Gastrocnemius medialis (tissue), 4 donors: ENCODE results near the gene SIGLEC8. TPM values are rescaled to one million over a fixed set of nuclear protein-coding genes. Genes with fewer than 3 reads are reported as not detected.

Experiments
- ATAC-seq, 2 donors: fragments of 150-250 bp; one replicate each; pipeline ENCODE4 v1.9.1; 2016
- DNase-seq, 2 donors: peaks; one replicate each; pipeline ENCODE4 v3.0.0-alpha.2; 2019
- H3K27ac ChIP-seq, 4 donors: fragments of 200-600 bp; sonication (generic); 1 replicate in 1 of 4; 2 replicates in 3 of 4; pipeline ENCODE4 v1.5.1; 2016 to 2018; ENCODE audit warnings: mild to moderate bottlenecking in 2 of 4, moderate library complexity in 1 of 4
- H3K27me3 ChIP-seq, 3 donors: fragments of 200-600 bp; sonication (generic) in 2 of 3; 1 replicate in 1 of 3; 2 replicates in 2 of 3; pipeline versions ENCODE4 v1.5.1 to v1.6.0; 2016 to 2019; ENCODE audit warnings: mild to moderate bottlenecking in 1 of 3, moderate library complexity in 1 of 3
- H3K36me3 ChIP-seq, 2 donors: fragments of 200-600 bp; sonication (generic) in 1 of 2; one replicate each; pipeline ENCODE4 v1.5.1; 2017 to 2018
- H3K4me1 ChIP-seq, 2 donors: fragments of 200-600 bp; sonication (generic) in 1 of 2; one replicate each; pipeline ENCODE4 v1.5.1; 2016 to 2017; ENCODE audit warnings: mild to moderate bottlenecking in 2 of 2
- H3K4me3 ChIP-seq, 4 donors: fragments of 200-600 bp; sonication (generic) in 3 of 4; 1 replicate in 1 of 4; 2 replicates in 3 of 4; pipeline ENCODE4 v1.5.1; 2016 to 2019; ENCODE audit warnings: mild to moderate bottlenecking in 2 of 4
- H3K9me3 ChIP-seq, 3 donors: fragments of 200-600 bp; sonication (generic) in 2 of 3; 1 replicate in 1 of 3; 2 replicates in 2 of 3; pipeline ENCODE4 v1.5.1; 2016 to 2019
- POLR2A ChIP-seq, 2 donors: fragments of 450-650 bp; IDR thresholded peaks; one replicate each; pipeline ENCODE4 v1.6.1; 2017; ENCODE audit warnings: antibody characterized with exemption in 2 of 2, mild to moderate bottlenecking in 2 of 2, moderate library complexity in 2 of 2
- in situ Hi-C, 4 donors: fragments of 200-750 bp; cut with MboI; loops; one replicate each; pipeline versions ENCODE4 v1.15.0 to v1.8.0; 2017; ENCODE audit warnings: low sequenced_read_pairs in 4 of 4
- intact Hi-C: fragments of 100-400 bp; cut with DNase I; formaldehyde crosslinking; loops from one replicate; pipeline ENCODE4 v1.15.1; 2023; ENCODE audit warnings: low total_unique reads
- total RNA-seq, 4 donors: library from RNA; depleted of rRNA; stranded (reverse); fragments of >200 nt; gene quantifications; one replicate each; pipeline versions ENCODE4 v1.1.0 to v1.2.3, GENCODE V29; 2016
- TF ChIP-seq, protein P1 (sequence below), 5 experiments: fragments of 450-650 bp in 3 of 5; fragments of 200-600 bp in 2 of 5; sonication (generic) in 2 of 5; IDR thresholded peaks in 4 of 5; conservative IDR thresholded peaks in 1 of 5; 1 replicate in 4 of 5; 2 replicates in 1 of 5; pipeline ENCODE4 v1.5.1; 2016 to 2019; ENCODE audit warnings: antibody characterized with exemption in 5 of 5, mild to moderate bottlenecking in 3 of 5, moderate library complexity in 3 of 5

SIGLEC8 gene
- total RNA-seq, 4 donors from 2014 or later = 0.13 TPM; not detected in 3

DNA sequence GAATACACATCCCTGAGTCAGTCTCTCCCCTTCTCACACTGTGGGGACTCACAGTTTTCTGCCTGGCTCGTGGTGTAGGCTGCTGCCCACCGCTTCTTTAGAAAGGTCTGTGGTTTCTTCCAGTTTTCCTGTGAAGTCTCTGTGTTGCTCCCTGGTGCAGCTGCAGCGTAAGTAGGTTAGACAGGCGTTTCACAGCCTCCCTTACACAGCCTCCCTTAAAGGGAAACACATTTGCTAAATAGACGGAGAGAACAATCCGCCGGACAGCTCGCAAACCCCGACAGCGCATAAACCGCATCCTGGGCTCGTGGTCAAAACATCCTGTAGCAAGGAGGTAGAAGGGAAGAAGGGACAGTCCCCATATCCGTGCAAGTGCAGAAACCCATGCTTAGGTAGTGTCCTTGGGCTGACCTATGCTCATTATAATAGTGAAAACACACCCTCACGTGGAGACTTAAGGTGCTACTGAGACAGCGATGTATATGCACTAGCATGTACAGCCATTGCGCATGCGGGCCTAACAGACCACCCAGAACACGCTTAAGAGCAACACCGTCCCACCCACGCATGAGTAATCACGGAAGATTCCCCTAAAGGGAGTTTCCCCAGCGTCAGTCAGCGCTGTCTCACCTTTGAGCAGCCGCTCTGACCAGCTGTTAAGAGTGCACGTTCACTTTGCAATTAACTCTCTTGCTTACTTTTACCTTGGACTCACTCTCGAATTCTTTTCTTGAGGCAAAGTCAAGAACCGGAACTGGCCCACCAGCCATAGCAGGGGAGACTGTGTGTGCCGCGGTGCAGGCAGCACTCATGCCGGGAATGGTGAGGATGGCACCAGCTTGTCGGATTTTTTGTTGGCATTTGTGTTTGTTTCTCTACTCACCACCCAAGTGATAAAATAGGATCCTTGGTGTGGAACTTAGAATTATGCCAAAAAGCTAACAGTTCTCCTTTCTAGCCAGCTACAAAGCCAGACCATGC is 16.6 kb downstream of the SIGLEC8 start:
- no peak for ATAC-seq
- TF ChIP-seq, protein P1, sequence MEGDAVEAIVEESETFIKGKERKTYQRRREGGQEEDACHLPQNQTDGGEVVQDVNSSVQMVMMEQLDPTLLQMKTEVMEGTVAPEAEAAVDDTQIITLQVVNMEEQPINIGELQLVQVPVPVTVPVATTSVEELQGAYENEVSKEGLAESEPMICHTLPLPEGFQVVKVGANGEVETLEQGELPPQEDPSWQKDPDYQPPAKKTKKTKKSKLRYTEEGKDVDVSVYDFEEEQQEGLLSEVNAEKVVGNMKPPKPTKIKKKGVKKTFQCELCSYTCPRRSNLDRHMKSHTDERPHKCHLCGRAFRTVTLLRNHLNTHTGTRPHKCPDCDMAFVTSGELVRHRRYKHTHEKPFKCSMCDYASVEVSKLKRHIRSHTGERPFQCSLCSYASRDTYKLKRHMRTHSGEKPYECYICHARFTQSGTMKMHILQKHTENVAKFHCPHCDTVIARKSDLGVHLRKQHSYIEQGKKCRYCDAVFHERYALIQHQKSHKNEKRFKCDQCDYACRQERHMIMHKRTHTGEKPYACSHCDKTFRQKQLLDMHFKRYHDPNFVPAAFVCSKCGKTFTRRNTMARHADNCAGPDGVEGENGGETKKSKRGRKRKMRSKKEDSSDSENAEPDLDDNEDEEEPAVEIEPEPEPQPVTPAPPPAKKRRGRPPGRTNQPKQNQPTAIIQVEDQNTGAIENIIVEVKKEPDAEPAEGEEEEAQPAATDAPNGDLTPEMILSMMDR (IDR thresholded peaks at IDR 0.05 in 4 of 5, conservative IDR thresholded peaks at IDR 0.05 in 1 of 5) = no peak
- TF ChIP-seq POLR2A (IDR thresholded peaks at IDR 0.05) = no peak
- H3K27ac ChIP-seq = no peak overlapping the region

DNA sequence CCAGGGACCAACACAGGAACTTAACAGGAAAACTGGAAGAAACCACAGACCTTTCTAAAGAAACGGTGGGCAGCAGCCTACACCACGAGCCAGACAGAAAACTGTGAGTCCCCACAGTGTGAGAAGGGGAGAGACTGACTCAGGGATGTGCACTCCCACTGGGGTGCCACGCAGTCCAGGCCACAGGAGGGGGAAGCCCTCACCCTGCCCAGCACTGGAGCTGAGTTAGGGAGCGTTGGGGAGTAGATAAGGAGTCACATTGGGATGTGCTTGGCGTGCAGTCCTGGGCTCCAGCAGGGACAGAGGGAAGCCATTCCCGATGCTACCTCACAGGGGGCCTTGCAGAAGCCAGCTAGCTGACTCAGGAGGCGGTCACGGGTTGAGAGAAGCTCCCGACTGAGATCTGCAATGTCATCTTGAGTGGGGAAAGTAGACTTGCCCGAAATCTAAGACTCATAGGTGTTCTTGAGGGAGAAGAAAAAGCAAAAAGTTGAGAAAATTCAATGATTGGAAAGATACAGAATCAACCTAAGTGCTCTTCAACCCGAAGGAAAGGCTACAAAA is 17.3 kb downstream of the SIGLEC8 start:
- Histone ChIP-seq H3K27ac (no peak overlapping the region), H3K4me1 (no peaks in the 10 kb centered on the region), H3K27me3 (peaks cover 0 to 6% (median 2%) of the 10 kb centered on the region in 3 donors), H3K36me3 (no peaks in the 10 kb centered on the region), H3K9me3 (no peaks in the 10 kb centered on the region), H3K4me3 (no peak overlapping the region)
- intact Hi-C loops = no loop called here
- TF ChIP-seq, protein P1 (IDR thresholded peaks at IDR 0.05 in 4 of 5, conservative IDR thresholded peaks at IDR 0.05 in 1 of 5) = no peak
- no peak for TF ChIP-seq POLR2A (IDR thresholded peaks at IDR 0.05)
- DNase-seq (no peak), ATAC-seq (no peak)
- in situ Hi-C loops = no loop called here

More for the DNA sequence above, 16.6 kb downstream of the SIGLEC8 start:
- Histone ChIP-seq H3K9me3 (no peaks in the 10 kb centered on the region), H3K4me1 (no peaks in the 10 kb centered on the region), H3K36me3 (no peaks in the 10 kb centered on the region), H3K4me3 (no peak overlapping the region), H3K27me3 (peaks cover 0 to 6% (median 2%) of the 10 kb centered on the region in 3 donors)
- in situ Hi-C loops = no loop called here
- intact Hi-C loops = no loop called here
- DNase-seq = no peak

DNA sequence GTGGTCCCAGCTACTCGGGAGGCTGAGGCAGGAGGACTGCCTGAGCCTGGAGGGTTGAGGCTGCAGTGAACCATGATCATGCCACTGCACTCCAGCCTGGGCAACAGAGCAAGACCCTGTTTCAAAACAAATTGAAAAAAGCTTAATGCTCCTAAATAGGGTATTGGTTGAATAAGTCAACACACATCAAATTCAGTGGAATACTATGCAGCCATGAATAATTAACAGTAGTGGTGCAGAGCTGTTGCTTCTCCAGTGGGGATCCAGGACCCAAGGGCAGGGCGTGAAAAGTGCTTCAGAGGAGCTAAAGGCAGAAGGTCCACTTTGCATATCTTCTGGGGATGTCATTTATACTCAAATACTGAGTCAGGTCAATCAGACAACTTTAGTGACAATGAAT is 18.2 kb downstream of the SIGLEC8 start:
- H3K27me3 ChIP-seq = peaks cover 0 to 6% (median 2%) of the 10 kb centered on the region in 3 donors
- no peaks in the 10 kb centered on the region for H3K4me1 ChIP-seq
- DNase-seq (no peak), ATAC-seq (no peak)
- no peak overlapping the region for H3K4me3 ChIP-seq
- TF ChIP-seq, protein P1 (IDR thresholded peaks at IDR 0.05 in 4 of 5, conservative IDR thresholded peaks at IDR 0.05 in 1 of 5) = no peak
- TF ChIP-seq POLR2A (IDR thresholded peaks at IDR 0.05) = no peak
- H3K27ac ChIP-seq = no peak overlapping the region
- no peaks in the 10 kb centered on the region for H3K9me3 ChIP-seq
- intact Hi-C loops (no loop called here), in situ Hi-C loops (no loop called here)
- no peaks in the 10 kb centered on the region for H3K36me3 ChIP-seq

DNA sequence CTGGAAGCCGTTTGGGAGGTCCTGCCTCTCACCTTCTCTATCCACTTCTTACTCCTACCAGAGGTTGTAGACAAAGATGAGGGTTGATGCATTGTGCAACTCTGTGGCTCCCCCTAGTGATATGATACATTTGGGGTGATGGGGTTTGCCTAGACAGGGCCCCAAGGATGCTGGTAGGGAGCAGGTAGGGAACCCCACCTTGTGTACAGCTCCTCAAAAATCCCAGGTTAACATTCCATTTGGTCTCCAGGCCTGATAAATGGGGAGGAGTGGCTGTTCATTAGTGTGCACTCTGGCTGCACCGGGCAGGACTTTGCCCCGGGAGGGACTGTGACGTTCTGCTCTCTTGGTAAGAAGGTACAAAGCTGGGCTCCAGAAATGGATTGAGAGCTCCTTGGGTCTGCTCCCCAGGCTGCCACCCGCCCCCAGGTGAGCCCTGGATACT is 19.2 kb downstream of the SIGLEC8 start:
- DNase-seq (no peak), ATAC-seq (no peak)
- no peaks in the 10 kb centered on the region for H3K9me3 ChIP-seq
- in situ Hi-C loops = no loop called here
- intact Hi-C loops = no loop called here
- H3K27me3 ChIP-seq = peaks cover 0 to 6% (median 2%) of the 10 kb centered on the region in 3 donors
- no peak overlapping the region for H3K4me3 ChIP-seq
- H3K36me3 ChIP-seq = no peaks in the 10 kb centered on the region
- TF ChIP-seq, protein P1 (IDR thresholded peaks at IDR 0.05 in 4 of 5, conservative IDR thresholded peaks at IDR 0.05 in 1 of 5) = no peak
- no peak for TF ChIP-seq POLR2A (IDR thresholded peaks at IDR 0.05)
- no peak overlapping the region for H3K27ac ChIP-seq
- H3K4me1 ChIP-seq = no peaks in the 10 kb centered on the region
